GM12864 (cell line): ENCODE results near the gene DISC1.

ENCODE experiments used
- DNase-seq: peaks from one replicate; pipeline ENCODE4 v3.0.0-alpha.2; 2011; ENCODE audit warnings: low read depth
- H3K4me3 ChIP-seq: 2 replicates; pipeline ENCODE4 v1.5.1; 2011; ENCODE audit warnings: mild to moderate bottlenecking, low read depth, low read length, control low read depth
- CTCF ChIP-seq: IDR thresholded peaks from 2 replicates; pipeline ENCODE4 v1.5.1; 2011; ENCODE audit warnings: low read depth, mild to moderate bottlenecking, moderate library complexity, low read length, control low read depth, inconsistent platforms; ENCODE audit errors: missing control alignments

The DISC1 gene

GRCh38 chr1:231605149-231606100, 21.2 kb upstream of the DISC1 start:
- no peak overlapping the region for H3K4me3 ChIP-seq
- TF ChIP-seq CTCF = no peak
- no peak for DNase-seq

- no peak for TF ChIP-seq CTCF
- H3K4me3 ChIP-seq = no peak overlapping the region
- DNase-seq = no peak
Measured at GRCh38 chr1:231606712-231607111, 19.9 kb upstream of the DISC1 start.

GRCh38 chr1:231610388-231610787, 16.2 kb upstream of the DISC1 start:
- DNase-seq = no peak
- no peak overlapping the region for H3K4me3 ChIP-seq
- TF ChIP-seq CTCF = no peak

- H3K4me3 ChIP-seq = no peak overlapping the region
- TF ChIP-seq CTCF = no peak
- DNase-seq = no peak
Measured at GRCh38 chr1:231611111-231611510, 15.5 kb upstream of the DISC1 start.

GRCh38 chr1:231611851-231612250, 14.7 kb upstream of the DISC1 start:
- DNase-seq = no peak
- H3K4me3 ChIP-seq = no peak overlapping the region
- TF ChIP-seq CTCF = no peak

- TF ChIP-seq CTCF = no peak
- H3K4me3 ChIP-seq = no peak overlapping the region
- peak; percentile 55 for DNase-seq
Measured at GRCh38 chr1:231612393-231613089, 14.0 kb upstream of the DISC1 start.
